Measurements from ENCODE around the gene HOXC12.

HOXC12 gene

DNA sequence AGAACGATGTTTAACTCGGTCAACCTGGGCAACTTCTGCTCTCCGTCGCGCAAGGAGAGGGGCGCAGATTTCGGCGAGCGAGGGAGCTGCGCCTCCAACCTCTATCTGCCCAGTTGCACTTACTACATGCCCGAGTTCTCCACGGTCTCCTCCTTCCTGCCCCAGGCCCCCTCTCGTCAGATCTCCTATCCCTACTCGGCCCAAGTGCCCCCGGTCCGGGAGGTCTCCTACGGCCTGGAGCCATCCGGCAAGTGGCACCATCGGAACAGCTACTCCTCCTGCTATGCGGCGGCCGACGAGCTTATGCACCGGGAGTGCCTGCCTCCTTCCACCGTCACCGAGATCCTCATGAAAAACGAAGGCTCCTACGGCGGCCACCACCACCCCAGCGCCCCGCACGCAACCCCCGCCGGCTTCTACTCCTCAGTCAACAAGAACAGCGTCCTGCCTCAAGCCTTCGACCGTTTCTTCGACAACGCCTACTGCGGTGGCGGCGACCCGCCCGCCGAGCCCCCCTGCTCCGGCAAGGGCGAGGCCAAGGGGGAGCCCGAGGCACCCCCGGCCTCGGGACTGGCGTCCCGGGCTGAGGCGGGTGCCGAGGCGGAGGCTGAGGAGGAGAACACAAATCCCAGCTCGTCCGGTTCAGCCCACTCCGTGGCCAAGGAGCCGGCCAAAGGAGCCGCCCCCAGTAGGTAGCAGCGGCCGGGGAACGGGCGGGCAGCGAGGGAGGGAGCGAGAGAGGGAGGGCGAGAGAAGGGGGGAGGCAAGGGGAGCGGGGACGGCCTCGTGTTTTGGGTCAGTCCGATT lies 18.7 kb downstream of the HOXC12 start:
- DNase-seq: no peak

DNA sequence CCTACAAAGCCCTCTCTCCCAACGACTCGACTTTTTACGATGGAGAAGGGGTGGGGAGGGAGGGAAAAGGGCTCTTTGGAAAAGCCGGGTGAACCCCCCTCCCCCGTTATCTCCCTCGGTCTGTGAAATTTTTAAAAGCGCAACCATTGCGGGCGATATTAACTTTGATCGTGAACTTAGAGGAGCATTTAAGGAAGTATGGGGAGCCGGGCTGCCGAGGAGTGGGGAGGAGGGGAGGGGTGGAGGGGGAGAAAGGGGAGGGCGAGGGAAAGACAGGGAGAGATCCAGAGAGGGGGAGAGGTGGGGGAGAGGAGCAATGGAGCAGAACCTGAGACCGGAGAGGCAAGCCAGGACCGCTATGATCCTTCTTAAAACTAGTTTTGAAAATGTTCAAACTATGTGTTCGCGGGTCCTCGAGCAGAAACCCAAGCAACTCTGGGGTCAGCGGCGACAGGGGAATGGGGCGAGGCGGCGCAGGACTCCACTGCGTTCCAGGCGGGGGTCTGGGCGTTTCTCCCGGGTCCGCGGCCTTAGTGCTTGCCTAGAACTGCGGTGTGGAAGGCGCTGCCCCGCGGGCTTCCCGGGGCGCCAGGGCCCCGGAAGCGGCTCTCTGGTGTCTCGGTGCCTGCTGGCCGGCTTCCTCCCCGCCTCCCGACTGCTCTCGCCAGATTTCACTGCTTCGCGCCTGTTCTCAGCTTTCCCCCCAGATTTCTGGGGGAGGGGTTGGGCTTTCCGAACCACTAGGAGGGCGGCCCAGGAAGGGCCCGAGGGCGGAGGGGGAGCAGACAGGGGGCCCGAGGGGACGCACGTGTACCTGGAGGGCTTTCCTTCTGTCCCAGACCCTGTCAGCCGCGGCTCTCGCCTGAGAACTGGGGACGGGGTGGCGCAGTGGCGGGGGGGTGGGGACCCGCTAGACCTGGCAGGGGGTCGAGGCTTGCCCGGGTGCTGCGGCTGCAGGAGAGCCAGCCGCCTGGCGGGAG lies 19.7 kb downstream of the HOXC12 start, which contains the start of gene HOTAIR:
Gene HOTAIR, minus strand, starts transcription at position 871 of the 980 bp plus-strand sequence.
- DNase-seq: no peak

DNA sequence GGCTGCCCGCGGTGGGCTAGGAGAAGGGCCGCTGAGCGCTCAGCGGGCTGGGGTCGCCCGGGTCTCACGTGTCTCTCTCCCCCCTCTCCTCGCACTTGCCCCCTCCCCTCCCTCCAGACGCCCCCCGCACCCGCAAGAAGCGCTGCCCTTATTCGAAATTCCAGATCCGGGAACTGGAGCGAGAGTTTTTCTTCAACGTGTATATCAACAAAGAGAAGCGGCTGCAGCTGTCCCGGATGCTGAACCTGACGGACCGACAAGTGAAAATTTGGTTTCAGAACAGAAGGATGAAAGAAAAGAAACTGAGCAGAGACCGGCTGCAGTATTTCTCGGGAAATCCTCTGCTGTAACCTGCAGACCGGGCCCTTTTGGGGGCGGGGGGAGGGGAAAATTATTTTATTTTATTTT lies 20.4 kb downstream of the HOXC12 start:
- no peak for DNase-seq

DNA sequence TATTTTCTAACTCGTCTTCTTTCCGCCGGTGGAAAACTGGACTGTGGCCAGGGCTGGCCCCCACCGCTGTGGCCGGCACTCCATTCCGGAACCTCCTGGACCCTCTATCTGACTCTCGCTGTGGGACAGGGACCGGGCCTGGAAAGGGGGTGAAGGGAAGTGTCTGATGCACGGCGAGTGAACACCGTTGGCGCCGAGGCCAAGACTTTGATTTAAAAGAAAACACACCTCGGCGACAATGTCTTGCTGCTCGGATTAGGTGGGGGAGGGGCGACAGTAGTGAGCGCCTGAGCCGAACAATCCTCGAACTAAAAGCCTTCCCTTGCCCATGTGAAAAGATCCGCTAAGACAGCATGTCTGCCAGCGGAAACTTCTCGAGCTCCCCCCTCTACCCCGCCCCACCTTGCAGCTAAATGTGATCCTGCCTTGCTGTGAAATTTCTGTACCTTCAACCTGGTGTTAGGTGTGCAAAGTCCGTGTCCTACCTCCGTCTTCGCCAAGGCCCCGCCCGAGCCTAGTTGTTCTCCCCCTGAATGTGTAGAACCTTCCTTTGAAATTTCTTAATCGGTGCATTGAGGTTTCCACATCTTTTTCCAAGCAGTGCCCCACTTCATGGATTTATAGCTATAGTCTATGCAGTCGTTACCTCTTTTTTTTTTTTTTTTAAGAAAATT lies 20.9 kb downstream of the HOXC12 start:
- no peak for DNase-seq

DNA sequence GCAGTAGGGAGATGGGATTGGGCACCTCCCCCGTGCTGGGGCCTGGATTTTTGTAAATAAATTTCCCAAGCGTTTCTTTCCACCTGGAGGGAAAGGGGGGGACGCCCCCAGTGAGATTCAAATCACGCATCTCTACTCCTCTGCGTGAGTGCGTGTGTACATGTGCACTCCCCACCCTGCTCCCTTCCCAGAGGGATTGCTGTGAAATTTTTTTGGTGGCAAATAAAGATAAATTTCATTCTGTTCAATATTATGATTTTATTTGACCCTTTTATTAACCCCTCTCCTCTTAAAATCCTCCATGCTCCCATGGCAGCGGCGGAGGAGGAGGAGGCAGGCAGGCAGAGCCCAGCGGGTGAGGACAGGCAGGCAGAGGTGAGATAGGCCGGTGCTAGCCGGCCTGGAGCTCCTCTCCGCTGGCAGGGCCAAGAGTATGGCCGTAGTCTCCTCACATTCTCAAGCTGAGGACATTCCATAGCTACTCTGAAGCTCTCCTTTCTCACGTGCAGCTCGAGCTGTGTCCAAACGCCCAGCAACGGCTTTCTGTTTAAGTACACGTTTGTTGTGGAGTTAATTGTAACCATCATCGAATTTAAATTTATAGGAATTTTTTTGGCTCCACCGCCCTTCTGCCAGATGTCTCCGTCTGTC lies 21.6 kb downstream of the HOXC12 start:
- DNase-seq: no peak

GRCh38 chr12:53976823-53977595 lies 22.3 kb downstream of the HOXC12 start:
- no peak for DNase-seq

- no peak for DNase-seq
Observed at GRCh38 chr12:53977596-53978445, 23.1 kb downstream of the HOXC12 start.

- no peak for DNase-seq
Observed at GRCh38 chr12:53978477-53979356, 24.0 kb downstream of the HOXC12 start.

GRCh38 chr12:53980104-53980801 lies 25.6 kb downstream of the HOXC12 start:
- no peak for DNase-seq

GRCh38 chr12:53980802-53981496 lies 26.2 kb downstream of the HOXC12 start:
- DNase-seq: no peak

GRCh38 chr12:53981634-53982565 lies 27.2 kb downstream of the HOXC12 start:
- no peak for DNase-seq

DNA sequence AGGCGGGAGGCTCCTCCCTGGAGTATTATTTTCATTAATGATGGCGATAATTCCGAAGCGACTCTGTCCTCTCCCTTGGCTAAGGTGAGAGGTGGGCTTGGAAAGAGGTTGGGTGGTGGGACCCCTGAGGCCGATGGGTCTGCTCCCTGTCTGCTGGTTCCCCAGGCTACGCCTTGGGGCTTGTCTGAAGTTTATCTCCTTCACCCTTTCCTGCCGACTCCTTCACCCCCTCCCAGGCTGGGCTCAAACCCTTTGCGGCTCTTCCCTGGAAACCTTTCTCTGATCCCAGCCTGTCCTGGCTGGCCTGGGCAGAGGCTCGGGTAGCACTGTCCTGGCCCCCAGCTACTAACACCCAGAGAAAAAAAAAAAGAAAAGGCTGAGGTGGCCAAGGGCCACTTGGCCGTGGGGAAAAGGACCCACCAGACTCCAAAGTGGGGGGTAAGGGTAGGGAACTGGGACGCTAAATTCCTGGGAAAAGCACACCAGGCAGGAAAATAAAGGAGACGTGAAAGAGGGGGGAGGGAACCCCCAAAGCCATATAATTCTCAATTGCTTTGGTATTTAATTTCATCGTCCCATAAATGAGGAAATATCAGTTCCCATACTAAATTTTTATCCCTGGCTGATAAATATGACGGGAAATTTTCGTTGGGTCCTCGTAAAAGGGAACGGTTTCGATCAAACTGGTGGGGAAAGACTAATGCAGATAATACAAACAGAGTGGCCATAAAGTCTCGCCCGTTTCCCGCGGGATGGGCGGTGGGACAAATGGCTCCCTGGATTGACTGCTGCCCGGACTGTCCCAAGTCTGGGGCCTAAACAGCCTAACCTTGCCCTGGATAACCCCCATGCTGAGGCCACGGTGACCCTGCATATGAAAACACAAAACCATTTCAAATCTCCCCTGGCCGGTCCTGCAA lies 28.2 kb downstream of the HOXC12 start:
- DNase-seq: no peak

- no peak for DNase-seq
Observed at GRCh38 chr12:53983568-53983949, 28.9 kb downstream of the HOXC12 start.

- no peak for DNase-seq
Observed at GRCh38 chr12:53983950-53984572, 29.4 kb downstream of the HOXC12 start.

DNA sequence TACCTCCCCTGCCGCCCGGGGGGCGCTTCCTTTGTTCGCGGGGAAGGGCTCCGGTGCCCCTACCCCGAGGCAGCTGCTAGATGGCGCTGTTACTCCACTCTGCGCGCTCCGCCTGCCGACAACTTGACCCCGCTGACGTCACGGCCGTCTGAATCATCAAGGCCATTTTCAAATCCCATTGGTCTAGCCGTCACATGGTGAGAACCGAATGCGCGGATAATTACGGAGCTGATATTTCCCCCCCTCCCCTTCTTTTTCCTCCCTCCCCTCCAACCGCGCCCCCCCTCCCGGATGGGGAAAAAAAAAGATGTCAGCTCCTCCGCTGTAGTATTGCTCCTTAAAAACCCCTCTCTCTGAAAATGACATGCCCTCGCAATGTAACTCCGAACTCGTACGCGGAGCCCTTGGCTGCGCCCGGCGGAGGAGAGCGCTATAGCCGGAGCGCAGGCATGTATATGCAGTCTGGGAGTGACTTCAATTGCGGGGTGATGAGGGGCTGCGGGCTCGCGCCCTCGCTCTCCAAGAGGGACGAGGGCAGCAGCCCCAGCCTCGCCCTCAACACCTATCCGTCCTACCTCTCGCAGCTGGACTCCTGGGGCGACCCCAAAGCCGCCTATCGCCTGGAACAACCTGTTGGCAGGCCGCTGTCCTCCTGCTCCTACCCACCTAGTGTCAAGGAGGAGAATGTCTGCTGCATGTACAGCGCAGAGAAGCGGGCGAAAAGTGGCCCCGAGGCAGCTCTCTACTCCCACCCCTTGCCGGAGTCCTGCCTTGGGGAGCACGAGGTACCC lies 30.4 kb downstream of the HOXC12 start, which contains the start of gene HOXC10:
Gene HOXC10, plus strand, starts transcription at position 246 of the 791 bp plus-strand sequence. Its CDS starts 114 bp downstream, at position 360.
- peak; percentile 78 to 93 for DNase-seq
